ENCODE measurements around the gene KIF17. TPM values are rescaled to one million over a fixed set of nuclear protein-coding genes. Genes with fewer than 3 reads are reported as not detected.

The KIF17 gene
- total RNA-seq, 1 donor from 2014 or later: not detected

DNA sequence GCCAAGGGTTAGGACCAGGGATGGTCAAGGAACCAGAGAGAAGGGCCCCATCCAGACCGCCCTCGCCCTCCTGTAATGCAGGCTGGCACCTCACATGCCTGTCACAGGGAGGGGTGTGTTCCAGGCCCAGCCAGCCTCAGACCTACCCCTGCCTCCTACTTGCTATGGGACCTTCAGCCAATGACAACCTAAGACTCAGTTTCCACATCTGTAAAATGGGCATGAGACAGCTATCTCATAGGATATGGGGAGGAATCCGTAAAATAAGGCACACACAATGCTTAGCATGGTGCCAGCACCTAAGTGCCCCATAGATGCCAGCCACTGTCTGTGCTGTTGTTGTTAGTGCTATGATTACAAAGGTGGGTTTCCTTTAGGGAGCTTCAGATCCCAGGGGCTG is 7.9 kb downstream of the KIF17 start:
- ChIA-PET POLR2A (no interaction called here), CTCF (no interaction called here)
- intact Hi-C loops (cut with micrococcal nuclease): no loop called here
- H3K27ac Mint-ChIP-seq: no peak overlapping the region
- TF ChIP-seq, protein P1, sequence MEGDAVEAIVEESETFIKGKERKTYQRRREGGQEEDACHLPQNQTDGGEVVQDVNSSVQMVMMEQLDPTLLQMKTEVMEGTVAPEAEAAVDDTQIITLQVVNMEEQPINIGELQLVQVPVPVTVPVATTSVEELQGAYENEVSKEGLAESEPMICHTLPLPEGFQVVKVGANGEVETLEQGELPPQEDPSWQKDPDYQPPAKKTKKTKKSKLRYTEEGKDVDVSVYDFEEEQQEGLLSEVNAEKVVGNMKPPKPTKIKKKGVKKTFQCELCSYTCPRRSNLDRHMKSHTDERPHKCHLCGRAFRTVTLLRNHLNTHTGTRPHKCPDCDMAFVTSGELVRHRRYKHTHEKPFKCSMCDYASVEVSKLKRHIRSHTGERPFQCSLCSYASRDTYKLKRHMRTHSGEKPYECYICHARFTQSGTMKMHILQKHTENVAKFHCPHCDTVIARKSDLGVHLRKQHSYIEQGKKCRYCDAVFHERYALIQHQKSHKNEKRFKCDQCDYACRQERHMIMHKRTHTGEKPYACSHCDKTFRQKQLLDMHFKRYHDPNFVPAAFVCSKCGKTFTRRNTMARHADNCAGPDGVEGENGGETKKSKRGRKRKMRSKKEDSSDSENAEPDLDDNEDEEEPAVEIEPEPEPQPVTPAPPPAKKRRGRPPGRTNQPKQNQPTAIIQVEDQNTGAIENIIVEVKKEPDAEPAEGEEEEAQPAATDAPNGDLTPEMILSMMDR (IDR thresholded peaks at IDR 0.05): no peak
- no peak for DNase-seq
- no peak overlapping the region for H3K4me3 Mint-ChIP-seq
- no peaks in the 10 kb centered on the region for H3K4me1 Mint-ChIP-seq
- no peaks in the 10 kb centered on the region for H3K36me3 Mint-ChIP-seq (ENCODE audit: low read depth)
- no peaks in the 10 kb centered on the region for H3K9me3 Mint-ChIP-seq
- ATAC-seq (ENCODE audit: low read depth): no peak
- no peaks in the 10 kb centered on the region for H3K27me3 Mint-ChIP-seq

DNA sequence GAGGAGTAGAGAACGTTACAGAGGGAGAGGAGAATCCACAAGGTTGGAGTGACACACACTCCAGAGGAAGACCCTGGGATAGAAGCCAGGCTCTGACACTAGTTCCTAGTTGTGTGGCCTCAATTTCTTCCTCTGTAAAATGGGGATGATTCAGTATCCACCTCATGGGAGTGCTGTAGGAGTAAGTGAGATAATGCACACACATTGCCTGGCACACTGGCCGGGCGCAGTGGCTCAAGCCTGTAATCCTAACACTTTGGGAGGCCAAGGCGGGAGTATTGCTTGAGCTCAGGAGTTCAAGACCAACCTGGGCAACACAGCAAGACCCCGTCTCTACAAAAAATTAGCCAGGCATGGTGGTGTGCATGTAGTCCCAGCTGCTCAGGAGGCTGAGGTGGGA is 8.9 kb downstream of the KIF17 start:
- intact Hi-C loops (cut with micrococcal nuclease): no loop called here
- Mint-ChIP-seq H3K4me3 (no peak overlapping the region), H3K27ac (no peak overlapping the region), H3K27me3 (no peaks in the 10 kb centered on the region), H3K9me3 (no peaks in the 10 kb centered on the region), H3K36me3 (ENCODE audit: low read depth) (no peaks in the 10 kb centered on the region), H3K4me1 (no peaks in the 10 kb centered on the region)
- ATAC-seq (ENCODE audit: low read depth): no peak
- no peak for DNase-seq
- TF ChIP-seq, protein P1 (IDR thresholded peaks at IDR 0.05): no peak
- CTCF ChIA-PET: no interaction called here
- POLR2A ChIA-PET: no interaction called here

GRCh38 chr1:20708057-20708456 is 9.8 kb downstream of the KIF17 start:
- intact Hi-C loops (cut with micrococcal nuclease): no loop called here
- CTCF ChIA-PET: interaction anchor here (2.0 kb wide), 1 partner anchor 487 kb away, joined by 9 read pairs; no protein-coding TSS in a partner anchor
- Mint-ChIP-seq H3K4me3 (no peak overlapping the region), H3K27me3 (no peaks in the 10 kb centered on the region), H3K9me3 (no peaks in the 10 kb centered on the region), H3K36me3 (ENCODE audit: low read depth) (no peaks in the 10 kb centered on the region), H3K4me1 (no peaks in the 10 kb centered on the region), H3K27ac (no peak overlapping the region)
- no peak for ATAC-seq (ENCODE audit: low read depth)
- TF ChIP-seq, protein P1 (IDR thresholded peaks at IDR 0.05): no peak
- POLR2A ChIA-PET: no interaction called here
- DNase-seq: no peak

- Mint-ChIP-seq H3K36me3 (ENCODE audit: low read depth) (no peaks in the 10 kb centered on the region), H3K27ac (no peak overlapping the region), H3K4me3 (no peak overlapping the region), H3K9me3 (no peaks in the 10 kb centered on the region), H3K27me3 (no peaks in the 10 kb centered on the region), H3K4me1 (no peaks in the 10 kb centered on the region)
- POLR2A ChIA-PET: interaction anchor here (0.6 kb wide), 1 partner anchor 15 kb away, joined by 5 read pairs; no protein-coding TSS in a partner anchor
- ATAC-seq (ENCODE audit: low read depth): no peak
- intact Hi-C loops (cut with micrococcal nuclease): no loop called here
- TF ChIP-seq, protein P1 (IDR thresholded peaks at IDR 0.05): no peak
- CTCF ChIA-PET: interaction anchor here (1.0 to 2.0 kb wide), 2 partner anchors 10 to 489 kb away, joined by 6 to 9 read pairs; no protein-coding TSS in a partner anchor
- DNase-seq: no peak
Measured at GRCh38 chr1:20706841-20707240, 11.0 kb downstream of the KIF17 start.

- DNase-seq: no peak
- Mint-ChIP-seq H3K27ac (no peak overlapping the region), H3K27me3 (no peaks in the 10 kb centered on the region), H3K36me3 (ENCODE audit: low read depth) (no peaks in the 10 kb centered on the region), H3K9me3 (no peaks in the 10 kb centered on the region), H3K4me1 (no peaks in the 10 kb centered on the region), H3K4me3 (no peak overlapping the region)
- no peak for ATAC-seq (ENCODE audit: low read depth)
- intact Hi-C loops (cut with micrococcal nuclease): no loop called here
- TF ChIP-seq, protein P1 (IDR thresholded peaks at IDR 0.05): no peak
- CTCF ChIA-PET: no interaction called here
- POLR2A ChIA-PET: no interaction called here
Measured at GRCh38 chr1:20705203-20705755, 12.5 kb downstream of the KIF17 start.

Data from activated B cell treated with CpG ODN at 0.5 μM for 24 hours (primary cell).